DMS114 treated with DMSO at 0.1 percent for 48 hours (cell line): ENCODE results near the gene ARPC1A.
"Not testable (repeated sequence)": the region's sequence is repeated elsewhere in the genome, so short reads cannot be mapped to it uniquely, and the experiment has no call there.

Experiments
- DNase-seq: peaks from one replicate; lab custom pipeline; 2025; ENCODE audit not compliant: unreplicated experiment; lab: John Stamatoyannopoulos, UW

Gene ARPC1A

DNA sequence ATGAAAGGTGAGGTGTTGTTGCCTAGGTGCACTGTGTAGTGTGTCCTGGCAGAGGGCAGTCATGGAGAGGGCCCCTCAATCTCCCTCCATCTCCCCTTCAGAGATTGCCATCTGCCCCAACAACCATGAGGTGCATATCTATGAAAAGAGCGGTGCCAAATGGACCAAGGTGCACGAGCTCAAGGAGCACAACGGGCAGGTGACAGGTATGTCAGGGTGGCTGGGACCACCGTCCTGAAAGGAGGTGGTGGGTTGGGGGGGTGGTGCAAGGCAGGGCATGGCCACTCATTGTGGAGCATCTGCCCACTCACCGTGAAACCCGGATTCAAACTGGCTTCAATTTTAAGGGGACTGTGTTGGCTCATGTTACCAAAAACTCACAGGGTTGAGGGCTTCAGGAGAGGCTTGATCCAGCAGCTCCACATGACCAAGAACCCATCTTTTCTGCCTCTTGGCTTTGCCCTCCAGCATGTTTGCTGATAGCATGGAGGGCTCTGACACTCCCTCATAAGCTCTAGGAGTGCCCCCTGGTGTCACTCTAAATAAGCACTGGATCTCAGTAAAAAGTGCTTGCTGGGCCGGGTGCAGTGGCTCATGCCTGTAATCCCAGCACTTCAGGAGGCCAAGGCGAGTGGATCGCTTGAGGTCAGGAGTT is 61.0 kb downstream of the ARPC1A start:
- no peak for DNase-seq

DNA sequence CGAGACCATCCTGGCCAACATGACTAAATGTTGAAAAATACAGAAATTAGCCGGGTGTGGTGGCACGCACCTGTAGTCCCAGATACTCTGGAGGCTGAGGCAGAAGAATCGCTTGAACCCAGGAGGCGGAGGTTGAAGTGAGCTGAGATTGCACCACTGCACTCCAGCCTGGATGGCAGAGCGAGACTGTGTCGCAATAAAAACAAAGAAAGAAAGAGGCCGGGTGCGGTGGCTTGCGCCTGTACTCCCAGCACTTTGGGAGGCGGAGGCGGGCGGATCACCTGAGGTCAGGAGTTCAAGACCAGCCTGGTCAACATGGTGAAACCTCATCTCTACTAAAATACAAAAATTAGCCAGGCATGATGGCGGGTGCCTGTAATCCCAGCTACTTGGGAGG is 61.5 kb downstream of the ARPC1A start:
- DNase-seq: not testable (repeated sequence)

DNA sequence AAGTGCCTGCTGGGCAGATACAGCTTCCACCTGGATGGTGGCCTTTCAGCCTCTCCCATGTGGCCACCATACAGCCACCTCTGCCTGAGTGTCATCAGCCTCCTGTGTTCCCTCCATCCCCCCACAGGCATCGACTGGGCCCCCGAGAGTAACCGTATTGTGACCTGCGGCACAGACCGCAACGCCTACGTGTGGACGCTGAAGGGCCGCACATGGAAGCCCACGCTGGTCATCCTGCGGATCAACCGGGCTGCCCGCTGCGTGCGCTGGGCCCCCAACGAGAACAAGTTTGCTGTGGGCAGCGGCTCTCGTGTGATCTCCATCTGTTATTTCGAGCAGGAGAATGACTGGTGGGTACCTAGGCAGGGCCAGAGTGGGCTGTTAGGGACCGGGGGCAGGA is 62.2 kb downstream of the ARPC1A start:
- no peak for DNase-seq

DNA sequence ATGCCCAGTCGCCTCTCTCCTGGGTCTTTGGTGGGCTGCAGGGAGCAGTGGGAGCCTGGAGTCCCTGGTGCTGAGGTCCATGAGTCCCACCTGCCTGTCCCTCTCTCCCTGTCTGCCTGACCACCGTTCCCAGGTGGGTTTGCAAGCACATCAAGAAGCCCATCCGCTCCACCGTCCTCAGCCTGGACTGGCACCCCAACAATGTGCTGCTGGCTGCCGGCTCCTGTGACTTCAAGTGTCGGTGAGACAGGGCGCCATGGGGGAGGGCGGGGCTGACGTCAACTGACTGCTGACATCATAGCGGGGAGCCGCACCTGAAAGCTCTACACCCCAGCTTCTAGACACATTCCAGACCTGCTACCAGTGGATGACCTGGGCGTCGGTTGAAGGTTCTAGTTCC is 64.1 kb downstream of the ARPC1A start:
- no peak for DNase-seq

DNA sequence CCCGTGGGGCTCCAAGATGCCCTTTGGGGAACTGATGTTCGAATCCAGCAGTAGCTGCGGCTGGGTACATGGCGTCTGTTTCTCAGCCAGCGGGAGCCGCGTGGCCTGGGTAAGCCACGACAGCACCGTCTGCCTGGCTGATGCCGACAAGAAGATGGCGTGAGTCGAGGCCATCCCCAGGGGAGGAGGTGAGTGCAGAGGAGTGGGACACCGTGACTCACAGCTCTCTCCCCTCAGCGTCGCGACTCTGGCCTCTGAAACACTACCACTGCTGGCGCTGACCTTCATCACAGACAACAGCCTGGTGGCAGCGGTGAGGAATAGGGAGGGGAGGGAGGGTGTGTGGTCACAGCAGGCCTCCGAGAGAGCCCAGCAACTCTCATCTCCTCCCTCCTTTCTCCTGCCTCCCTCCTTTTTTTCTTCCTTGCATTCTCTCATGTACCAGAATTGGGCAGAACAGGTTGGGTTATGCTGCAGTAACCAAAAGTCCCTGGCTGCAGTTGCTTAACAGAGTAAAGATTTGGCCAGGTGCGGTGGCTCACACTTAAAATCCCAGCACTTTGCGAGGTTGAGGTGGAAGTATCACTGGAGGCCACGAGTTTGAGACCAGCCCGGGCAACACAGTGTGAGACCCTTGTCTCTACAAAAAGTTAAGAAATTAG is 65.4 kb downstream of the ARPC1A start:
- DNase-seq: no peak

DNA sequence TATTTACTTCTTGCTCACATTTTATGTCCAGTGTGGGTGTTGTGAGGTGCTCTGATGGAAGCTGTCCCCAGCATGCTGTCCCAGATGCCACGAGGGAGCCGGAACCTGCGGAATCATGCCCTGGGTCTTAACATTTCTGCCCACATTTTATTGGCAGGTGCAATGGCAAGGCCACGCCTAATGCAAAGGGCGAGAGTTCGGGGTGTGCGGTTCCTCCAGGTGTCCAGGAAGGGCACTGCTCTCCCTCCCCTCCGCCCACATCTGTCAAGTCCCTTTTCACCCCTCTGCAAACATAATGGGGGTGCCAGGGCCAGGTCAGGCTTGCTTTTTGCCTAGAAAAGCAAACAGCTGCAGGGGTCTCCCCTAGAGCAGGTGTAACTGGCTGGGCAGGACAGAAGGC is 66.3 kb downstream of the ARPC1A start:
- DNase-seq: no peak

DNA sequence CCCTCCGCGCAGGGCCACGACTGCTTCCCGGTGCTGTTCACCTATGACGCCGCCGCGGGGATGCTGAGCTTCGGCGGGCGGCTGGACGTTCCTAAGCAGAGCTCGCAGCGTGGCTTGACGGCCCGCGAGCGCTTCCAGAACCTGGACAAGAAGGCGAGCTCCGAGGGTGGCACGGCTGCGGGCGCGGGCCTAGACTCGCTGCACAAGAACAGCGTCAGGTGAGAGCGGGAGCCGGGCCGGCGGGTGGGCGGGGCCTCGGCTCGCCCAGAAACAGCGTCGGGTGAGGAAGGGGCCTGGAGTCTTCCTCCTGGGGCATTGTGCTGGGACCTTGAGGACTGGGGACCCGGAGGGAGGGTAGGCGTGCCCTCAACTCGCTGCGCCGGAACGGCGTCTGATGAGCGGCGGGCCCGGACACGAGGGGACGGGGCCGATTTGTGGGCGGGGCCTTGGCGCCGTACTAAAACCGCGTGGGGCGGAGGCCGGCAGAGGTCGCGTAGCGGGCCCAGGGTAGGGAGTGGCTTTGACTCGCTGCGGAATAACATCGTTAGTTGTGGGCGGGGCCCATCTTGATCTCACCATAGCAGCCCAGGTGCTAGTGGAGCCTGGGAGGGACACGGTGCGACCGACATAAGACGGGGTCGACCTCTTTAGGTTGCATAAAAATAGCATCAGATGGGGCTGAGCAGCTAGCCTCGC is 67.1 kb downstream of the ARPC1A start:
- no peak for DNase-seq

DNA sequence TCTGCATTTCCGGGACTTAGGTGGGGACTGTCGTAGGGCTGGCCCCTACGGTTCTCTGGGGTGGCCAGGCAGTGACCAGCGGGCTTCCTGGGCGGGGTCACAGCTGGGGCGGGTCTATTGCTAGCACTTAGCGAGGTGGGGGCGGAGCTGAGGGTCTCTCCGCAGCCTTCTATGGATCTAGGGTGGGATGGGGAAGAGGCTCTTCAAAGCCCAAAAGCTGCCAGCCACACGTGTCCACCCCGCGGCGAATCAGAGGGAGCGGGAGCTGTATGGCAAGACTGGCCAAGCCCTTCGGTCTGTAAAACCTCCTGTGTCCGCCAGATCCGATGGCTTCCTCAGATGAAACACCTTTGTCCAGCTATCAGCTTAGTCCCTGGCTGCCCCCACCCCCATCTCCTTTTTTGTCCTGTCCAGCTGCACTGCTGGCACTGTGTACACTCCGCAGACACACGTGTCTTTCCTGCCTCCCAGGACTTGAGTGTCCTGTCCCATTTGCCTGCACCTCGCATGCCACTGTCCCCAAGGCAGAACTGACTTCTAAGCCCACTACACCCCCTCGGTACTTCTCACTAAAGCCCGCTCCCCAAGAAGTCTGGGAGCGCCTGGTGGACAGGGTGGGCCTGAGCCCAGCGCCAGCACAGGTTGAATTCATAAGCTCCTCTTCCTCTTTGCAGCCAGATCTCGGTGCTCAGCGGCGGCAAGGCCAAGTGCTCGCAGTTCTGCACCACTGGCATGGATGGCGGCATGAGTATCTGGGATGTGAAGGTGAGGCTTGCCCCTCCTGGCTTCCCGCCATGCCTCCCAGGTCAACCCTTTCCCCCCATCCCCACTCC is 67.9 kb downstream of the ARPC1A start:
- DNase-seq: peak; percentile 42

DNA sequence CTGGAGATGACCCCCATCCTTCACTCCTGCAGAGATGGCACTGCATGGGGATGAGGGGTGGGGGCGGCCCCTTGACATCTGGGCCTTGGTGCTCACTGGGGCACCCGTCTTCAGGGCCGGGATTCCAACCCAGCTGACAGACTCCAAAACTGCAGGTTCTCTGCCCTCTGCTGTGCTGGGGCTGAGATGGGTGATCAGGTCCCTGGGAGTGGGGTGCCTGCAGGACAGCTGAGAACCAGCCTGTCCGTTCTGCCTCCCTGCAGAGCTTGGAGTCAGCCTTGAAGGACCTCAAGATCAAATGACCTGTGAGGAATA is 68.4 kb downstream of the ARPC1A start:
- DNase-seq: no peak

DNA sequence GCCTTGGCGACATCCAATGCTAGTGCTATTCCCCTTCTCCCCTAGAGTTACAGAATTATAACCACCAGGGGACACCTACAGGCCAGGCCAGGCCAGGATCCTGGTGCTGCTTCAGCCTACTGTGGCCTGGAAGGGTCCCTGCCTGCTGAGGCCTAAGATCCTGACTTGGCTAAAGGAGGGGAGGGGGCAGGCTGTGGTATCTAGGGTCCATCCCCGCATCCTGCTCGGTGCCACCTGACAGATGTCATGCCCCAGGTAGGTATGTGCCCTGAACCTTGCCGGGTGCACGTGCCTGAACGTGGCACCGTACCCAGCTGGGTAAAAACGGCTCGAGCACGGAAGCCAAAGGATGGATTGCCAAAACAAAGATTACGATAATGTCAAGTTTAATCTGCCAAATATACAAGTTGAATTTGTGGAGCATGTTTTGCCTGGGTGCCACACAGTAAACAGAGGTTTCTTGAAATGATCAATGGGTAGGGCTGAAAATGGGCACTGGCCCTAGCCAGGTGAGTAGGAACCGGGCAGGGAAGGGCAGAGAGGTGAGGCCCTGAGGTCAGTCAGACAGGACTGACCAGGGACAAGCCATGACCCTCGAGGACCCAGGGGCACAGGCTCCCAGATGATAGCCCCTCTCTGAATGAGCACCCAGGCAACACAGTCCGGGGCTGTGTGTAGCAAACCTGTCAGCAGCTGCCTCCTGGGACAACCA is 70.1 kb downstream of the ARPC1A start:
- DNase-seq: no peak

DNA sequence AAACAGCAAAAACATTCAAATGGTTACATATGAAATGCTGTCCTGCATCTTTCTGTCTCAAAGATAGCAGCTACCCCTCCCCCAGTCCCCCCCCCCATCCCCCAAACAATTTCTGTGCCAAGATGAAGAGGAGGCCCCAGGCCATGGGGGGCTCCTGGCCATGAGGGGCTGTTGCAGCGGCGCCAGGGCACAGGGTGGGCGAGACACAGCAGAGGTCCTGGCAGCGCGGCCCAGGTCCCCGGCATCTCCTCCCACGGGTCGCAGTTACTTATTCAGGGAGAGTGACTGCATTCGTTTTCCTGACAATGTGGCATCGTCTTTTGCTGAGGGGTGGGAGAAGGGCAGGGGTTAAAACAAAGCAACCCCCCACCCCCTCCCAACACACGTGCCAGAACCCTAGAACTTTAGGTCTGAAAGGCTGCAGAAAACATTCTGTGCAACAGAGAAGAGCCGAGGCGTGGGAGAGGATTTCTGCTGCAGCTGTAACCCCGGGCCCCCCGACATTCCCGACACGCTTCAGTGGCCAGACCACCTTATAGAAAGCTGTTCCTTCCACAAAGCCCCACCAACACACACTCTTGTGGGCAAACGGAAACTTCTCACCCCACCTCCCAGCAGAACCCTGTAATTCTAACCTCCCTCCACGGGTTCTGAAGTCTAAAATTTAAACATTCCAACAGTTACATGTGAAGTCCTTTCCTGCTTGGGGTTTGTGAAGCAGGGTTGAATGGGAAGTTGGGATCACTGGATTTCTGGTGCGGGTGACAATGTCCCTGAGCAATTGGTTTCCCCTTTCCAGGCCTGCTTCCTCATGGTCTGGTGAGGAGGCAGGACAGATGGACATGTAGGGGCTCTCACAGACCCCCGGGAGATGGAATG is 71.0 kb downstream of the ARPC1A start:
- no peak for DNase-seq

DNA sequence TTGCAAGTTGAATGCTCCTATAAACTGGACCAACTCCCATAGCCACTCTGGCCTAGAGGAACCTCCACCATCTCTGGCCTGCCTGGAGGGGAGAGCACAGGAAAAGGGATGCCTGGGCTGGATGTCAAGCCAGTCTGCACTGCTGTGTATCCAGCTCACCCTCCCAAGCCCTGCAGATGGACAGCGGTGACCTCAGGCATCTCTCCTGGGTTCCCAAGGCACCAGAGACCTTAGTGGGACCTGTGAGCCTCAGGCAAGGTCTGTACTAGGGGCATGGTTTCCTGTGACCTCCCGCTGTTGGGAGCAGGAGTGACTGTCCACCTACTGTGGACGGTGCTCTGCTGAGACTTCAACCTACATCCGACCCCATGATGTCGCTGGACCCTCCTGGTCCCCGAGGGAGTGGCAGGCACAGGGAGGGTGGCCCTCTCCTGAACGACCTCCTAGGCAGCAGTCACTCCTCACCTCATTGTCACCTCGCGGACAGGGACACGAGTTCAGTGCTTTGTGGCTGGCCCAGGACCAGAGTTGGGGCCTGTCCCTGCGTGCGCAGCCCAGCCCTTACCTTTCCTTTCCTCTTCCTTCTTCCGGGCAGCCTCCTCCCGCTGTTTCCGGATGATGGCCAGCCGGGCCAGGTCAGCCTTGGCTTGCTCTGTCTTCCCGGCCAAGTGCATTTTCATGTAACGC is 71.7 kb downstream of the ARPC1A start:
- DNase-seq: no peak

DNA sequence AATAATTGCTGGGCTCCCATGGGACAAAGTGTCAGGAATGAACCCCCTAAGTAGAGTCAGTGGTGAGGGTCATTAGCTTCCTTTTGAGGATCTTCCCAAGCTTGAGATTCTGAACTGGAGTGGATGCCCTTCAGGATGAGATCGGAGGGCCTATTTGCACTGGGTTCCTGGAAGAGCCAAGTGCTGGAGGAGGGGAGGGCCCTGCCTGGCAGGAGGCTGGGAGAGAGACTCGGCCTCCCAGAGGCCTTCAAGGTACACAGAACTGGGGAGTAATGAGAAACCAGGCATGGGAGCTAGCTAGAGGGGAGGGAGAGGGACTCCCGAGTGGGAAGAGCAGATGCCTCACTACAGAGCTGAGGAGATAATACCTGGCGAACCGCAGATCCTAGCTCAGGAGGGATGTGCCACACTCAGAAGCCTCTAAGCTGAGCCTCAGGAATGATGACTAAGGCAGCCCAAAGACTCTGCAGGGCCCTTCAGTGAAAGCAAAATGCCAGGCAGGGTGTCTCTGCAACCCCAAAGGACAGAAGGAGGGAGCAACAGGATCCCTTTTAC is 73.3 kb downstream of the ARPC1A start:
- no peak for DNase-seq

DNA sequence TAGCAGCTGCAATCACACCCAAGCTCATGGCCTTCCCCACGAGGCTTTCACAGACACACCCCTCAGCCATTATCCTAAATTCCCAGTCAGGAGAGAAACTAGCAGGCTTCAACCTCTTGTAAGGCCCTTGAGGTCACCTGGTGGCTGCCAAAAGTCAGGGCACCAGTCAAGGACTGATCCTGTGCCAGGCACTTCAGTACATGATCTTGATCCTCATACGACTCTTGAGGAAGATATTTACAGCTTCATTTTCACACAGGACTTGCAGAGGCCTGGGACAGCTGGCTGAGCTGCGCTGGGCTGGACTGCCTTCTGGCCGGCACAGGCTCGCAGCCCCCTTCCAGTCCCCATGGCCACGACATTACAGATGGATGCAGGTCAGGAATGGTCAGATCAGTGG is 73.9 kb downstream of the ARPC1A start:
- no peak for DNase-seq

DNA sequence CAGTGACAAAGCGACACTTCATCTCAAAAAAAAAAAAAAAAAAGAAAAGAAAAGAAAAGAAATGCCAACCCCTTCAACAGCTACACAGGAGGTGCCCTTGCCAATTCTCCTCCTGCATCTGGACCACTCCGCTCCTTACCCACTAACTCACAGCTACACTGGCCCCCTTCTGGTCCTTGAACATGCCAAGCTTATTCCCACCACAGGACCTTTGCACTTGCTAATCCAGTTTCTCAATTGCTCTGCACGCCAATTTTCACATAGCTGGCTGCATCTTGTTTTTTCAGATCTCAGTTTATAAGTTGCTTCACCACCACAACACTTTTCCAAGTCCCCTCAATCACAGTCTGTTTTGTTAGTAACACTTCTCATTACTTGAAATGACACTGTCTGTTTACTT is 77.2 kb downstream of the ARPC1A start:
- DNase-seq: no peak

DNA sequence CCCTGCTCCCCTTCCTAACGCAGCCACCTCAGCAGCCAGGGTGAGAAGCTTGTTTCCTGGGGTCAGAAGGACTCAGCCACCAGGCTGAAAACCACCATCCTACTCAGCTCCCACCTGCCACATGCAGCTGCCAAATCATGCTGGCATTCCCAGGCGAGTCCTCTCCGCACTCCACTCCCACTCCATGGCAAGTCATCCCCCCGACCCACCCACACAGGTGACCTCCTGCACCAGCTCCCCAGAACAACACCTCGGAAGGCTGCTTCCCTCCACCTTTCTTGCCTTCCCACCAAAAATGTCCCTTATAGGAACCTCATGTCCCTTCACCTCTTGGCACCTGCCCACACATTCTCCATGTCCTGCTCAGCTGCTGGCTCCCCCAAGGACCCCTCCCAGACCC is 78.1 kb downstream of the ARPC1A start:
- no peak for DNase-seq

DNA sequence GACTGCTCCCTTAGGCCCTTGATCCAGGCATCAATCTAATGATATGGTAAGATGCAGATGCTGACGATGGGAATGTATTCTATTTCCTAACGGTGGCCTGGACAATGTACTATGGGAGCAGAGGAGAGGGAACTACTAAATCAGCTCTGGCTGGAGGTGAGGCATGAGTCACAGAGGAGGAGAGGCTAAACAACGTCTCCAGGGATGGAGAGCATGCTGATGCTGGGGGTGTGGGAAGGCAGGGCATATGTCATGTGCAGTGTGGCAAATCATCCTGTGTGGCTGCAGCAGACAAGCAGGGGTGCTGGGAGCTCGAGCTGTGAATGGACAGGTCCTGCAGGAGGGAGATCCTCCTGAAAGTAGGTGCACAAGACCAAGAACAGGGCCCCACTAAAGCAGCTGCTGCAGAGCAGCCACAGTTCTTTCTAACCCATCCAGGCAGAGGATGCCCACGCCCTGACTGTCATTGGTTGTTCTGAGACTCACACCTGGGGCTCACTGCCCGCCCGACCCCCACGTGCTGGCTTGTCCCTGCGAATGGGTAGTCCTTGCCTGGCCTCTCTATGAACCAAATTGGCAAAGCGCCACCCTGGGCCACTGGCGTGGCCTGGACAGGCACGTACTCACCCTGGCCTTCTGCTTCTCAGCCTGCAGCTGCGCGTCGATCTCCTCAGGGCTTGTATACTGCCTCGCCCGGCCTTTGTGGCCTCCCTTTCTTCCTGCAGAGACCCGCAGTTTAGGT is 78.7 kb downstream of the ARPC1A start:
- no peak for DNase-seq

DNA sequence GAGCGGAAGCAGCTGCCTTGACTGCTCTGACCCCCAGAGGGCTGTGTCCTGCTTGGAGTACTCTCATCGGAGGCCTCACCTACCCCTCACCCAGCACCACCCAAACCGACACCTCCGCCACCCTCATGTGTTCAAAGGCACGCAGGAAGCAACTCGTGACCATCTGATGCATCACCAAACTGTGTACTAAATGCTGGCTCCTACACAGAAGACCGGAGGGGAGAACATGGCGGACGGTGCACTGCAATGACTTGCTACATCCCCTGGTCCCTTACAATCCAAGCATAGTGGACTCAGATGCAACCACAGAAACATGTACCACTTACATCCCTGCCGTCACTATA is 79.3 kb downstream of the ARPC1A start:
- no peak for DNase-seq

DNA sequence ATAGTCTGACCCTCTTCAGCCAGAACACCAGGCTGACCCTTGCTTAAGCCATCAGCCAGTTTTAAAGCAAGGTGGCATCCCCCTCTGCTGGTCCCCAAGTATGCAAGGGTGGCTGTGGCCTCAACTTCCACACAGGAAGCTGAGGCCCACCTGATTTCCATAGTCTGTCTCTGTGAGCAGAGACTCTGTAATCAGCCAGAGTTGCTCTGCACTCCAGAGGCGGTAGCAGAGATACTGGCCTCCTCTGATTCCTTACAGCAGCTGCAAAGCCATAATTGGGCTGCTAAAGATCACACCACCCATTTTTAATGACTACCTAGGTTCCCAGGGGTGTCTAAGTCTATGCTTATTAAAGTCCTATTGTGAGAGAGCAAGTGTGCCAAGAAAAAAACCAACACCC is 80.9 kb downstream of the ARPC1A start:
- DNase-seq: no peak
